Measurements from ENCODE around the gene AKT3.

DNA sequence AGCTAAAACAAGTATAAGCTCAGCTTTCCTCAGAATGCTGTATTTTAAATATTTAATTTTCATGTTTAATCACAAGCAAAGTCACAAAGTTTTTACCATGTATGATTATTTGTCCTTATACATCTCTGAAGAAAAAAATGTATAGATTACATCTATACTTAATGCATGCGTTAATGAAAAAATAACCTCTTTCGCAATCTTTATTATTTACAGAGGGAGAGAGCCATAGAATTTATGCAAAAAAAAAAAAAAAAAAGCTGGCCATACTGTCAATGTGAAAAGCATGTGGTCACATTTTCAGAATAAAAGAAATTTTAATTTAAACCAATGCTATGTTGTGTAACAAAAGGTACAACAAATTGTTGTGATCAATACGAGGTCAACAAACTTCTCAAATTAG lies 148.2 kb downstream of the AKT3 start:
- TF ChIP-seq CTCF (IDR thresholded peaks at IDR 0.05; ENCODE audit: low read length) (no peak), EZH2 (optimal IDR thresholded peaks at IDR 0.05; ENCODE audit: low read depth, low read length) (no peak)

All from MM.1S (cell line).